ENCODE results near the gene GALNT9. TPM values are rescaled to one million over a fixed set of nuclear protein-coding genes. Genes with fewer than 3 reads are reported as not detected.

GALNT9 gene
- total RNA-seq, 1 experiment from 2014 or later, result 0.45 TPM

DNA sequence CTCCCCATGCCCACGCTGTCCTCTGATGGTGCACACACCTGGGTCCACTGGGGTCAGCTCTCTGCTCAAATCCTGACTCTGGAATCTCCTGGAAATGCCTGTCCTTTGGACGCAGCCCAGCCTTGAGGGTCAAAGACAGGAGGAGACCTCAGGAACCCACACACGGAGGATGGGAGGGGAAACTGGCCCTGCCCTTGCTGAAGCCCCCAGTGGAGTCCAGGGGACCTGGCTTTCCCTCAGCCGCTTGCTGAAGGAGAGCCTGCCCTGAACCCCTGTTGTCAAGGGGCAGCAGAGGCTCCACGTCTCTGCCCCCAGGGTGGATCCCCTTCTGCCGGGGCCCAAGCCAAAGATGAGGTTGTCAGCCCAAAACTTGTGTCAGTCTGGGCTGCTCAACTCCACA, 16.9 kb downstream of the GALNT9 start:
- Mint-ChIP-seq H3K27ac (ENCODE audit: unreplicated experiment) (no peak overlapping the region), H3K9me3 (ENCODE audit: unreplicated experiment) (peaks cover 9% of the 10 kb centered on the region), H3K4me3 (ENCODE audit: unreplicated experiment) (no peak overlapping the region), H3K27me3 (ENCODE audit: insufficient read depth, unreplicated experiment) (peaks cover 12% of the 10 kb centered on the region), H3K36me3 (ENCODE audit: insufficient read depth, unreplicated experiment) (no peaks in the 10 kb centered on the region), H3K4me1 (ENCODE audit: low read depth, unreplicated experiment) (no peaks in the 10 kb centered on the region)
- no peak overlapping the region for H3K4me3 ChIP-seq (ENCODE audit: low read depth, low read length)
- peaks cover 5% of the 10 kb centered on the region; the same call in 1 of the 2 replicates for H3K9me3 ChIP-seq
- no peaks in the 10 kb centered on the region; the same call in 1 of the 2 replicates for H3K27me3 ChIP-seq (replicated peaks; ENCODE audit: control insufficient read depth, insufficient read depth, low read length)
- no TSS peak for BruUV-seq (replicated peaks)
- TF ChIP-seq, protein P1, sequence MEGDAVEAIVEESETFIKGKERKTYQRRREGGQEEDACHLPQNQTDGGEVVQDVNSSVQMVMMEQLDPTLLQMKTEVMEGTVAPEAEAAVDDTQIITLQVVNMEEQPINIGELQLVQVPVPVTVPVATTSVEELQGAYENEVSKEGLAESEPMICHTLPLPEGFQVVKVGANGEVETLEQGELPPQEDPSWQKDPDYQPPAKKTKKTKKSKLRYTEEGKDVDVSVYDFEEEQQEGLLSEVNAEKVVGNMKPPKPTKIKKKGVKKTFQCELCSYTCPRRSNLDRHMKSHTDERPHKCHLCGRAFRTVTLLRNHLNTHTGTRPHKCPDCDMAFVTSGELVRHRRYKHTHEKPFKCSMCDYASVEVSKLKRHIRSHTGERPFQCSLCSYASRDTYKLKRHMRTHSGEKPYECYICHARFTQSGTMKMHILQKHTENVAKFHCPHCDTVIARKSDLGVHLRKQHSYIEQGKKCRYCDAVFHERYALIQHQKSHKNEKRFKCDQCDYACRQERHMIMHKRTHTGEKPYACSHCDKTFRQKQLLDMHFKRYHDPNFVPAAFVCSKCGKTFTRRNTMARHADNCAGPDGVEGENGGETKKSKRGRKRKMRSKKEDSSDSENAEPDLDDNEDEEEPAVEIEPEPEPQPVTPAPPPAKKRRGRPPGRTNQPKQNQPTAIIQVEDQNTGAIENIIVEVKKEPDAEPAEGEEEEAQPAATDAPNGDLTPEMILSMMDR (IDR thresholded peaks at IDR 0.05; ENCODE audit: insufficient read depth in 1 of 2, low read depth in 1 of 2, low read length in 1 of 2, severe bottlenecking in 1 of 2, unreplicated experiment in 1 of 2), result no peak
- DNase-seq, result no peak
- intact Hi-C loops (cut with micrococcal nuclease; ENCODE audit: unreplicated experiment), result no loop called here
- no peaks in the 10 kb centered on the region for H3K4me1 ChIP-seq
- ChIA-PET POLR2A (no interaction called here), CTCF (no interaction called here)
- no peaks in the 10 kb centered on the region for H3K36me3 ChIP-seq (ENCODE audit: control insufficient read depth, insufficient read depth, low read length)

DNA sequence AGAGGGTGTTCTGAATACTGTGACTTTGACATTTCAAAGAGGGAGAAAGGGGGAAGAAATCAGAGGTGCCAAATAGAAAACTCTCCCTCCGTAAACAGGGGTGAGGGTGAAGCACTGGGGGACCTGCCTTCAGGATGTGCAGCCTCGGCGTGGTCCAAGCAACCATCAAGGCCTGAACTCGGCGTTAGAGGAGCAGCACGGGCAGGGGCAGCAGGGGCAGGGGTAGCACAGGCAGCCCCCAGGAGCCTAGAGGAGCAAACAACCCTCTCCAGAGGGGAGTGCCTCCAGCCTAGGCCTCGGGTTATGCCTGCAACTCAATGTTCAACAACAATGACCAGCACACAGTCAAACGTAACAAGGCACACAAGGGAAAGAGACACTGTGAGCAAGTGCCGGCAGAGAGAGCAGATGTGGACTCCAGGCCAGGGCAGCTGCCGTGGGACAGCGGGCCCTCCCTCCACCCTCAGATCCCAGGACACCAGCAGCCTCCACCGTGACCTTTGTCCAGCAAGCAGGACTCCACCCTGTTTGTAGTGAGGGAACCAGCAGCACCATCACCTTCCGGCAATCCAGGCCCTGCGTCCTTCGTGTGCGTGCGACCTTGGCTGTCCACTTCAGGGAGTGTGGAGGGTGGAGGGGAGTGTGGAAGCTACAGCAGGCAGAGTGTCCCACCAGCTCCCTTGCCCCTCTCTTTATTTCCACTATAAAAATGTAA, 18.0 kb downstream of the GALNT9 start:
- no TSS peak for BruUV-seq (replicated peaks)
- intact Hi-C loops (cut with micrococcal nuclease; ENCODE audit: unreplicated experiment), result no loop called here
- H3K9me3 Mint-ChIP-seq (ENCODE audit: unreplicated experiment), result peaks cover 9% of the 10 kb centered on the region
- Histone ChIP-seq H3K9me3 (peaks cover 5% of the 10 kb centered on the region; the same call in 1 of the 2 replicates), H3K4me3 (ENCODE audit: low read depth, low read length) (no peak overlapping the region), H3K27me3 (replicated peaks; ENCODE audit: control insufficient read depth, insufficient read depth, low read length) (no peaks in the 10 kb centered on the region; the same call in 1 of the 2 replicates), H3K36me3 (ENCODE audit: control insufficient read depth, insufficient read depth, low read length) (no peaks in the 10 kb centered on the region), H3K4me1 (no peaks in the 10 kb centered on the region)
- DNase-seq, result no peak
- no peak overlapping the region for H3K27ac Mint-ChIP-seq (ENCODE audit: unreplicated experiment)
- no peaks in the 10 kb centered on the region for H3K36me3 Mint-ChIP-seq (ENCODE audit: insufficient read depth, unreplicated experiment)
- H3K4me1 Mint-ChIP-seq (ENCODE audit: low read depth, unreplicated experiment), result no peaks in the 10 kb centered on the region
- H3K27me3 Mint-ChIP-seq (ENCODE audit: insufficient read depth, unreplicated experiment), result peaks cover 13% of the 10 kb centered on the region
- TF ChIP-seq, protein P1 (IDR thresholded peaks at IDR 0.05; ENCODE audit: insufficient read depth in 1 of 2, low read depth in 1 of 2, low read length in 1 of 2, severe bottlenecking in 1 of 2, unreplicated experiment in 1 of 2), result no peak
- no peak overlapping the region for H3K4me3 Mint-ChIP-seq (ENCODE audit: unreplicated experiment)
- ChIA-PET CTCF (no interaction called here), POLR2A (no interaction called here)

- no TSS peak for BruUV-seq (replicated peaks)
- peaks cover 9% of the 10 kb centered on the region for H3K9me3 Mint-ChIP-seq (ENCODE audit: unreplicated experiment)
- Histone ChIP-seq H3K4me3 (ENCODE audit: low read depth, low read length) (no peak overlapping the region), H3K9me3 (peaks cover 5% of the 10 kb centered on the region; the same call in 1 of the 2 replicates), H3K4me1 (no peaks in the 10 kb centered on the region), H3K27me3 (replicated peaks; ENCODE audit: control insufficient read depth, insufficient read depth, low read length) (no peaks in the 10 kb centered on the region; the same call in 1 of the 2 replicates), H3K36me3 (ENCODE audit: control insufficient read depth, insufficient read depth, low read length) (no peaks in the 10 kb centered on the region)
- TF ChIP-seq, protein P1 (IDR thresholded peaks at IDR 0.05; ENCODE audit: insufficient read depth in 1 of 2, low read depth in 1 of 2, low read length in 1 of 2, severe bottlenecking in 1 of 2, unreplicated experiment in 1 of 2), result no peak
- no peak for DNase-seq
- no peaks in the 10 kb centered on the region for H3K36me3 Mint-ChIP-seq (ENCODE audit: insufficient read depth, unreplicated experiment)
- H3K4me1 Mint-ChIP-seq (ENCODE audit: low read depth, unreplicated experiment), result no peaks in the 10 kb centered on the region
- H3K27me3 Mint-ChIP-seq (ENCODE audit: insufficient read depth, unreplicated experiment), result peaks cover 13% of the 10 kb centered on the region
- H3K27ac Mint-ChIP-seq (ENCODE audit: unreplicated experiment), result no peak overlapping the region
- H3K4me3 Mint-ChIP-seq (ENCODE audit: unreplicated experiment), result no peak overlapping the region
- CTCF ChIA-PET, result no interaction called here
- POLR2A ChIA-PET, result no interaction called here
- intact Hi-C loops (cut with micrococcal nuclease; ENCODE audit: unreplicated experiment), result no loop called here
These were observed 19.0 kb downstream of the GALNT9 start for GRCh38 chr12:132310181-132311040.
